Measurements from ENCODE around the gene AJM1. TPM values are rescaled to one million over a fixed set of nuclear protein-coding genes. Genes with fewer than 3 reads are reported as not detected.
"Not testable (repeated sequence)": the region's sequence is repeated elsewhere in the genome, so short reads cannot be mapped to it uniquely, and the experiment has no call there.

The AJM1 gene
- total RNA-seq, 1 experiment from 2014 or later, result 3.1 TPM

- DNase-seq (ENCODE audit: low read depth), result no peak
Observed at GRCh38 chr9:136867480-136867879, 25.2 kb downstream of the AJM1 start.

DNA sequence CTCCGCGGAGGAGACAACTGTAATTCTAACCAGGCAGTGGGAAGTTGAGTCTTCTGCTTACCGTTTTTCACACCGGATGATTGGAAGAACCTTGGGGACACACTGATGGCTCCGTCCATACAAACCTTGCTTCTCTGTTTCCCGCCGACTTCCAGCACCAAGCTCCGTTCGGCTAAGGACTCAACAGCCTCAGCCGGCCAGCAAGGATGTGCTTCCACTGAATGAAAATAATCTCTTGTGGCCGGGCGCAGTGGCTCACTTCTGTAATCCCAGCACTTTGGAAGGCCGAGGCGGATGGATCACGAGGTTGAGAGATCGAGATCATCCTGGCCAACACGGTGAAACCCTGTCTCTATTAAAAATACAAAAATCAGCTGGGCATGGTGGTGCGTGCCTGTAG is 25.6 kb downstream of the AJM1 start:
- no peak for DNase-seq (ENCODE audit: low read depth)

DNA sequence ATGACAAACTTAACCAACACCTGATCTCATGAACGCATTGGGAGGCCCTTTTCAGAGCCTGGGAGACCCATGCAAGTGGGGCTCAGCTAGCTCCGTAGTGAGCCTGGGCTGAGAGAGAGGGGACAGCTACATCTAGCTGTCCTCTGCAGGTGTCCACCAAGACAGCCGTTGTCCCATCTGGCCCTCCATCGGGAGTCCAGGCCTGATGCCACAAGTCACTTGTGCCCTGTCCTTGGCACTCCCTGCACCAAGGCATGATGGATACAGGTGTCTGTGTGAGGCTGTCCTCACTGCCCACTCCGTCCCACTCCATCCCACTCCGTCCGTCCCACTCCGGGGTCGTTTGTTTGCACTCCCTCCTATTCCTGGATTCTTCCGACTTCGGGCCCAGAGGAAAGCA is 26.4 kb downstream of the AJM1 start:
- no peak for DNase-seq (ENCODE audit: low read depth)

GRCh38 chr9:136869611-136870010 is 27.3 kb downstream of the AJM1 start:
- not testable (repeated sequence) for DNase-seq (ENCODE audit: low read depth)

- DNase-seq (ENCODE audit: low read depth), result no peak
Observed at GRCh38 chr9:136875155-136875554, 32.9 kb downstream of the AJM1 start.

DNA sequence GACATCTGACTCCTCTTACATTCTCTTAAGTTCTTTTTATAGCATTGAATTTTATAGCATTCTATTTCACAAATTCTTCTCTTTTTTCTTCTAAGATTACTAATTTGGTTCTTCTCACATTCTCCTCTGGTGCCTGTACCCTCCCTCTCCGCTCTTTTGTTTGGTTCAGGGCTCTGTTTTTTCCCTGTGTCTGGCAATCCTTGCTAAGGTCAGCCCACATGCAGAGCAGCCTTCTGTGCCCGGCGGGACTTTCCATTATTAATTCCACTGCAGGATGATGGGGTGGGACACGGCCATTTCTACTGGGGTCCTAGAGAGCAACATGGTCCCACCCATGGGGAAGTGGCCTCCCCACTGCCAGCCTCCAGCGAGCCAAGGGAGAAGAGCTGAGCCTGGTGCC is 34.2 kb downstream of the AJM1 start:
- DNase-seq (ENCODE audit: low read depth), result no peak

- DNase-seq (ENCODE audit: low read depth), result no peak
Observed at GRCh38 chr9:136880651-136881050, 38.4 kb downstream of the AJM1 start.

DNA sequence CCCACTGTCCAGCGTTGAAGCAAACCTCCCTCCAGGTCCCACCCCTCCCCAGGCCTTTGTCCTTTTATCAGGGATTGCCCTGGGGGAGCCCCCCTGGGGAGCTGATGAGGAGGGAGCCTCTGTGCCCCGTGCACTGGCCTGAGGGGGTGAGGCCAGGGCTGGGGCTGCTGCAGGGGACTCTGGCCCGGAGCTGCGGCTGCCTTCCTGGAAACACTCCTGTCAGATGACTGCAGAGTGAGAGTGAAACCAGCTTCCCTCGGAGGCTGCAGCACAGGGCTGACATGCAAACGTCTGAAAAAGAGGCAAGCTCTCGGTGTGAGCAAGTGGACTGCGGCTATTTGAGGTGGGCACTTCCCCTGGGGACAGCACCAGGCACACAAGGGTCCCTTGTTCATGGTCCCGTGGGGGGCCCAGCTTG is 39.4 kb downstream of the AJM1 start:
- no peak for DNase-seq (ENCODE audit: low read depth)

GRCh38 chr9:136882109-136882946 is 40.0 kb downstream of the AJM1 start:
- peak; percentile 72 for DNase-seq (ENCODE audit: low read depth)

- not testable (repeated sequence) for DNase-seq (ENCODE audit: low read depth)
Observed at GRCh38 chr9:136882947-136883283, 40.6 kb downstream of the AJM1 start.

- not testable (repeated sequence) for DNase-seq (ENCODE audit: low read depth)
Observed at GRCh38 chr9:136883670-136884069, 41.4 kb downstream of the AJM1 start.

GRCh38 chr9:136885950-136886578 is 43.8 kb downstream of the AJM1 start, which contains the start of gene TRAF2:
Gene TRAF2, plus strand, starts transcription at chr9:136886516. Its CDS starts 12,225 bp downstream, at chr9:136898741.
- peak; percentile 98 for DNase-seq (ENCODE audit: low read depth)

DNA sequence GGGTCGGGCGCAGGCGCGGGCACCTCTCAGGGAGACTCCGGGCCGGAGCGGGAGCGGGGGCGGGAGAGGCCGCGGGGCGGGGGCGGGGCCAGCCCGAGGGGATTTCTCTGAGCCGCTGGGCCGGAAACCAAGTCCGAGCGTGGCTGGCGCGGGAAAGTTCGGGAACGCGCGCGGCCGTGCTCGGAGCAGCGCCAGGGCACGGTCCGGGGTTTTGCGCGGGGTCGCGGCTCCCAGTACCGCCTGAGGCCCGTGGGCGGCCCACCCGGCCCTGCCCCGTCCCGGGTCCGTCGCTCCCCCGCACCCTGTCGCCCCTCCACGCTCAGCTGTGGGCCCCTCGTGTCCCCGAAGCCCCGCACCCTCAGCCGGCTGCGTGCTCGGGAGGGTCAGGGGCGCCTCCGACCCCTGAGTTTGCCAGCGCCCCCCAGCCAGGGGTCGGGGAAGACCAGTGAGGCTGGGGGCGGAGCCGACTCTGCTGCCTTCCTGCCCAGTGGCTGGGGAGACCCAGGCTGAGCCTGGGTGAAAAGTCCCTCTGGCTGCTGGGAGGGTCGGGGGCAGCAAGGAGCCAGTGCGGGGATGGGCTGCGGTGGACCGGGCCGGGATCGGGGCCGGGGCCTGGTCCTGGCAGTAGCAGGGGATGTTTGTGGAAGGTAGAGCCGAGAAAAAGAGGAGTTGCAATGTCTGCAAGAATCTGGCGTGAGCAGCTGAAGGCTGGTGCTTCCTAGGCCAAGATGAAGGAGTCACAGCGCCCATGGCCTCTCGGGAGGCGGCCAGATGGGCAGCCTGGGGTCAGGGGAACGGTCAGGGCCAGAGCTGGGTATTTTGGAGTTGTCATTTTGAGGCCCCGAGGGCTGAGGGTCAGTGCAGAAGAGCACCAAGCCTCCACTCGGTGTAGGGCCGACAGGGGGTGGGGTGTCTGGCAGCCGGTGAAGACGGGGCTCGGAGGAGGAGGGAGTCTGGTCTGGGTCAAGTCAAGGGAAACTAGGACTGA is 44.6 kb downstream of the AJM1 start:
- peak; percentile 19 for DNase-seq (ENCODE audit: low read depth)

GRCh38 chr9:136888454-136888853 is 46.2 kb downstream of the AJM1 start:
- DNase-seq (ENCODE audit: low read depth), result no peak

DNA sequence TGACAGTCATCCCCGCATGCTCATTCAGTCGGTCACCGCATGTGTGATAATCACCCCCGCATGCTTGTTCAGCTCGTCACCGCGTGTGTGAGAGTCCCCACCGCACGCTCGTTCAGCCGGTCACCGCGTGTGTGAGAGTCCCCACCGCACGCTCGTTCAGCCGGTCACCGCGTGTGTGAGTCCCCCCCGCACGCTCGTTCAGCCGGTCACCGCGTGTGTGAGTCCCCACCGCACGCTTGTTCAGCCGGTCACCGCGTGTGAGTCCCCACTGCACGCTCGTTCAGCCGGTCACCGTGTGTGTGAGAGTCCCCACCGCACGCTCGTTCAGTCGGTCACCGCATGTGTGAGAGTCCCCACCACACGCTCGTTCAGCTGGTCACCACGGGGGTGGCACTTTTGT is 47.6 kb downstream of the AJM1 start:
- no peak for DNase-seq (ENCODE audit: low read depth)

DNA sequence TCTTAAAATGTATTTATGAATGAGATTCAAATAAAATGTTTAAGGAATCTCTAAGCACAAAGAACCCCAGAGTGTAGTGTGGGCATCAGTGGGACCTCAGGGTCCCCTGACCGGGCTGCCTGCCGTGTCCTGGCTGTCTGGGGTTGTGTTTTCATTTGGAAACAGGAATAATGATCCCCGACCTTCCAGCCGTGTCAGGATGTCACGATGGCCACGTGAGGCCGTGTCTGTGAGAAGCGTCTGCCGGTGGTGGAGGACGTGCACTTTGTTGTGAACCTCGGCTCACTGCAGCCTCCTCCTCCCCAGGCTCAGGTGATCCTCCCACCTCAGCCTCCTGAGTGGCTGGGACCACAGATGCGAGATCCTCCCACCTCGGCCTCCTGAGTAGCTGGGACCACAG is 48.4 kb downstream of the AJM1 start:
- DNase-seq (ENCODE audit: low read depth), result no peak

Other genes with a start within 250 kb of the AJM1 start
- 7.6 and 8.9 TPM in 2 replicates for gene EGFL7, start 179.6 kb upstream of the AJM1 start, total RNA-seq (2014; rRNA removed)
- 36.2 and 40.2 TPM in 2 replicates for gene AGPAT2, start 155.0 kb upstream of the AJM1 start, total RNA-seq (2014; rRNA removed)
- 0.77 TPM in 1 of 2 replicates, not detected in the other for gene DIPK1B, start 129.9 kb upstream of the AJM1 start, total RNA-seq (2014; rRNA removed)
- gene LCN10, start 99.5 kb upstream of the AJM1 start, total RNA-seq (2014; rRNA removed), result not detected in 2 replicates
- not detected in 2 replicates for gene LCN6, start 94.0 kb upstream of the AJM1 start, total RNA-seq (2014; rRNA removed)
- not detected in 2 replicates for gene LCN8, start 84.2 kb upstream of the AJM1 start, total RNA-seq (2014; rRNA removed)
- gene LCN15, start 78.0 kb upstream of the AJM1 start, total RNA-seq (2014; rRNA removed), result not detected in 2 replicates
- 61.2 and 76.3 TPM in 2 replicates for gene TMEM141, start 51.1 kb upstream of the AJM1 start, total RNA-seq (2014; rRNA removed)
- 1.4 TPM in 1 of 2 replicates, not detected in the other for gene CCDC183, start 46.1 kb upstream of the AJM1 start, total RNA-seq (2014; rRNA removed)
- gene RABL6, start 34.5 kb upstream of the AJM1 start, total RNA-seq (2014; rRNA removed), result 83.4 and 91.3 TPM in 2 replicates
- gene PHPT1, start 6.9 kb downstream of the AJM1 start, total RNA-seq (2014; rRNA removed), result 109 and 122 TPM in 2 replicates
- 3.8 and 7.2 TPM in 2 replicates for gene MAMDC4, start 9.9 kb downstream of the AJM1 start, total RNA-seq (2014; rRNA removed)
- gene EDF1, start 23.8 kb downstream of the AJM1 start, total RNA-seq (2014; rRNA removed), result 335 and 349 TPM in 2 replicates
- gene TRAF2, start 44.0 kb downstream of the AJM1 start, total RNA-seq (2014; rRNA removed), result 11.7 and 12.6 TPM in 2 replicates
- 205 and 264 TPM in 2 replicates for gene FBXW5, start 102.3 kb downstream of the AJM1 start, total RNA-seq (2014; rRNA removed)
- gene C8G, start 102.8 kb downstream of the AJM1 start, total RNA-seq (2014; rRNA removed), result not detected in 2 replicates
- not detected in 2 replicates for gene LCN12, start 109.8 kb downstream of the AJM1 start, total RNA-seq (2014; rRNA removed)
- gene PTGDS, start 135.0 kb downstream of the AJM1 start, total RNA-seq (2014; rRNA removed), result 2.0 TPM in 1 of 2 replicates, not detected in the other
- gene LCNL1, start 140.5 kb downstream of the AJM1 start, total RNA-seq (2014; rRNA removed), result 0.11 TPM in 1 of 2 replicates, not detected in the other
- 53.2 and 67.3 TPM in 2 replicates for gene PAXX, start 149.9 kb downstream of the AJM1 start, total RNA-seq (2014; rRNA removed)
- gene CLIC3, start 154.1 kb downstream of the AJM1 start, total RNA-seq (2014; rRNA removed), result 0.52 TPM in 1 of 2 replicates, not detected in the other
- 13.2 and 15.5 TPM in 2 replicates for gene ABCA2, start 185.8 kb downstream of the AJM1 start, total RNA-seq (2014; rRNA removed)
- not detected in 2 replicates for gene FUT7, start 189.6 kb downstream of the AJM1 start, total RNA-seq (2014; rRNA removed)
- gene NPDC1, start 203.7 kb downstream of the AJM1 start, total RNA-seq (2014; rRNA removed), result 5.3 and 5.5 TPM in 2 replicates
- not detected in 2 replicates for gene ENTPD2, start 211.6 kb downstream of the AJM1 start, total RNA-seq (2014; rRNA removed)
- gene SAPCD2, start 228.1 kb downstream of the AJM1 start, total RNA-seq (2014; rRNA removed), result 16.1 and 17.7 TPM in 2 replicates
- 13.6 and 17.6 TPM in 2 replicates for gene UAP1L1, start 235.0 kb downstream of the AJM1 start, total RNA-seq (2014; rRNA removed)
- 78.4 and 92.8 TPM in 2 replicates for gene MAN1B1, start 244.5 kb downstream of the AJM1 start, total RNA-seq (2014; rRNA removed)